ENCODE results near the gene MEPCE. TPM values are rescaled to one million over a fixed set of nuclear protein-coding genes. Genes with fewer than 3 reads are reported as not detected.

The MEPCE gene
- total and polyA plus RNA-seq, 8 donors, result 11.1 to 20.7 (median 16.2) TPM

- FAIRE-seq (no peak), ATAC-seq (peak in 1 of 4 donors; percentile 54), DNase-seq (no peak)
- intact Hi-C loops (cut with DNase I), result no loop called here
- no peaks in the 10 kb centered on the region for H3K36me3 ChIP-seq
- no peaks in the 10 kb centered on the region for H3K27me3 ChIP-seq
- no peak for TF ChIP-seq CTCF (IDR thresholded peaks at IDR 0.05)
- no peaks in the 10 kb centered on the region for H3K4me1 ChIP-seq
- H3K4me3 ChIP-seq, result no peak overlapping the region
- 41% methylated on average over 6 of the region's 6 CpGs for WGBS, 2 donors
- no peak overlapping the region for H3K27ac ChIP-seq
- no peaks in the 10 kb centered on the region for H3K9me3 ChIP-seq
Measured at GRCh38 chr7:100406767-100407166, 22.9 kb upstream of the MEPCE start.

GRCh38 chr7:100407285-100408180, 22.1 kb upstream of the MEPCE start:
- 39 to 49% methylated on average over 12 of the region's 12 CpGs for WGBS, 2 donors
- DNase-seq (peak in 1 of 6 donors; percentile 26), FAIRE-seq (no peak)

GRCh38 chr7:100411101-100411500, 18.5 kb upstream of the MEPCE start:
- H3K4me3 ChIP-seq, result no peak overlapping the region
- TF ChIP-seq CTCF (IDR thresholded peaks at IDR 0.05), result no peak
- H3K27ac ChIP-seq, result no peak overlapping the region
- FAIRE-seq (no peak), DNase-seq (no peak), ATAC-seq (no peak)
- intact Hi-C loops (cut with DNase I), result no loop called here
- no peaks in the 10 kb centered on the region for H3K4me1 ChIP-seq
- H3K36me3 ChIP-seq, result no peaks in the 10 kb centered on the region
- WGBS, 2 donors, result 82 to 88% methylated on average over 6 of the region's 6 CpGs
- no peaks in the 10 kb centered on the region for H3K27me3 ChIP-seq
- H3K9me3 ChIP-seq, result no peaks in the 10 kb centered on the region

More at GRCh38 chr7:100407285-100408180, 22.1 kb upstream of the MEPCE start:
- H3K36me3 ChIP-seq, result no peaks in the 10 kb centered on the region
- H3K27ac ChIP-seq, result no peak overlapping the region
- no peaks in the 10 kb centered on the region for H3K4me1 ChIP-seq
- intact Hi-C loops (cut with DNase I), result no loop called here
- peak; percentile 69 to 92 (median 88) for ATAC-seq
- no peaks in the 10 kb centered on the region for H3K9me3 ChIP-seq
- no peaks in the 10 kb centered on the region for H3K27me3 ChIP-seq
- TF ChIP-seq CTCF (IDR thresholded peaks at IDR 0.05), result peak in 3 of 4 donors; percentile 33 to 51 (median 38)
- no peak overlapping the region for H3K4me3 ChIP-seq

GRCh38 chr7:100413346-100413745, 16.3 kb upstream of the MEPCE start:
- no peak for ATAC-seq
- H3K4me3 ChIP-seq, result no peak overlapping the region
- no peaks in the 10 kb centered on the region for H3K36me3 ChIP-seq
- no peaks in the 10 kb centered on the region for H3K4me1 ChIP-seq
- intact Hi-C loops (cut with DNase I), result no loop called here
- no peak overlapping the region for H3K27ac ChIP-seq
- H3K27me3 ChIP-seq, result no peaks in the 10 kb centered on the region
- no peaks in the 10 kb centered on the region for H3K9me3 ChIP-seq
- TF ChIP-seq CTCF (IDR thresholded peaks at IDR 0.05), result no peak
- no peak for FAIRE-seq
- DNase-seq, result no peak

- WGBS, 2 donors, result 88% methylated on average over 1 of the region's 1 CpG
- Histone ChIP-seq H3K9me3 (no peaks in the 10 kb centered on the region), H3K4me1 (no peaks in the 10 kb centered on the region), H3K27ac (no peak overlapping the region), H3K36me3 (no peaks in the 10 kb centered on the region), H3K27me3 (no peaks in the 10 kb centered on the region), H3K4me3 (no peak overlapping the region)
- FAIRE-seq, result no peak
- no peak for DNase-seq
- TF ChIP-seq CTCF (IDR thresholded peaks at IDR 0.05), result no peak
- ATAC-seq, result no peak
- intact Hi-C loops (cut with DNase I), result no loop called here
Measured at GRCh38 chr7:100413889-100414288, 15.7 kb upstream of the MEPCE start.

Data from pancreas (tissue), 10 donors.